Right lobe of liver (tissue), 4 donors: ENCODE measurements around the gene CDKN2A.

Experiments used
- POLR2A ChIP-seq: fragments of 450-650 bp; IDR thresholded peaks from one replicate; pipeline ENCODE4 v1.6.1; 2017; ENCODE audit warnings: antibody characterized with exemption, mild to moderate bottlenecking
- TF ChIP-seq, protein P1 (sequence below), 4 donors: fragments of 200-600 bp in 3 of 4; fragments of 450-650 bp in 1 of 4; IDR thresholded peaks; one replicate each; pipeline versions ENCODE4 v1.5.1 to v1.8.0; 2016 to 2022; ENCODE audit warnings: antibody characterized with exemption in 4 of 4, mild to moderate bottlenecking in 2 of 4
- donor health status: DM: no; HTN: no; CAD: no.
- donor health status: DM: no; HTN: no; CAD: no.
- donor health status: DM: no; HTN: yes; CAD: no.

- TF ChIP-seq, protein P1, sequence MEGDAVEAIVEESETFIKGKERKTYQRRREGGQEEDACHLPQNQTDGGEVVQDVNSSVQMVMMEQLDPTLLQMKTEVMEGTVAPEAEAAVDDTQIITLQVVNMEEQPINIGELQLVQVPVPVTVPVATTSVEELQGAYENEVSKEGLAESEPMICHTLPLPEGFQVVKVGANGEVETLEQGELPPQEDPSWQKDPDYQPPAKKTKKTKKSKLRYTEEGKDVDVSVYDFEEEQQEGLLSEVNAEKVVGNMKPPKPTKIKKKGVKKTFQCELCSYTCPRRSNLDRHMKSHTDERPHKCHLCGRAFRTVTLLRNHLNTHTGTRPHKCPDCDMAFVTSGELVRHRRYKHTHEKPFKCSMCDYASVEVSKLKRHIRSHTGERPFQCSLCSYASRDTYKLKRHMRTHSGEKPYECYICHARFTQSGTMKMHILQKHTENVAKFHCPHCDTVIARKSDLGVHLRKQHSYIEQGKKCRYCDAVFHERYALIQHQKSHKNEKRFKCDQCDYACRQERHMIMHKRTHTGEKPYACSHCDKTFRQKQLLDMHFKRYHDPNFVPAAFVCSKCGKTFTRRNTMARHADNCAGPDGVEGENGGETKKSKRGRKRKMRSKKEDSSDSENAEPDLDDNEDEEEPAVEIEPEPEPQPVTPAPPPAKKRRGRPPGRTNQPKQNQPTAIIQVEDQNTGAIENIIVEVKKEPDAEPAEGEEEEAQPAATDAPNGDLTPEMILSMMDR (IDR thresholded peaks at IDR 0.05) = no peak
- no peak for TF ChIP-seq POLR2A
Observed at GRCh38 chr9:22002038-22002437, 7.8 kb upstream of the CDKN2A start.
